Thoracic aorta (tissue), 2 donors: ENCODE results near the gene APOBEC2. TPM values are rescaled to one million over a fixed set of nuclear protein-coding genes. Genes with fewer than 3 reads are reported as not detected.
"Not testable (repeated sequence)": the region's sequence is repeated elsewhere in the genome, so short reads cannot be mapped to it uniquely, and the experiment has no call there.

Source experiments
- ATAC-seq: fragments of 150-250 bp; one replicate; pipeline ENCODE4 v1.8.0; 2017; ENCODE audit warnings: low read depth; ENCODE audit not compliant: insufficient number of reproducible peaks, low FRiP score
- DNase-seq: peaks from one replicate; pipeline ENCODE4 v3.0.0-alpha.2; 2020; ENCODE audit warnings: low spot score
- H3K27ac ChIP-seq, 2 donors: fragments of 200-600 bp; sonication (generic); 1 replicate in 1 of 2; 2 replicates in 1 of 2; pipeline ENCODE4 v1.5.1; 2016; ENCODE audit warnings: mild to moderate bottlenecking in 2 of 2, moderate library complexity in 2 of 2
- H3K27me3 ChIP-seq: fragments of 200-600 bp; sonication (generic); replicated peaks from 2 replicates; pipeline ENCODE4 v1.6.0; 2016; ENCODE audit warnings: mild to moderate bottlenecking; ENCODE audit not compliant: insufficient read depth
- H3K36me3 ChIP-seq: fragments of 200-600 bp; sonication (generic); one replicate; pipeline ENCODE4 v1.5.1; 2016
- H3K4me1 ChIP-seq, 2 donors: fragments of 200-600 bp; sonication (generic); 1 replicate in 1 of 2; 2 replicates in 1 of 2; pipeline versions ENCODE4 v1.5.1 to v1.6.0; 2016; ENCODE audit warnings: low read depth in 2 of 2, mild to moderate bottlenecking in 1 of 2; ENCODE audit not compliant: control insufficient read depth in 1 of 2
- H3K4me3 ChIP-seq: fragments of 200-600 bp; sonication (generic); 2 replicates; pipeline ENCODE4 v1.5.1; 2016; ENCODE audit warnings: mild to moderate bottlenecking
- H3K9me3 ChIP-seq: fragments of 200-600 bp; sonication (generic); 2 replicates; pipeline ENCODE4 v1.5.1; 2016
- CTCF ChIP-seq: fragments of 200-600 bp; sonication (generic); IDR thresholded peaks from one replicate; pipeline ENCODE4 v1.5.1; 2019; ENCODE audit warnings: antibody characterized with exemption
- total RNA-seq, 2 donors: library from RNA; depleted of rRNA; stranded (reverse); fragments of >200 nt; gene quantifications; one replicate each; pipeline versions ENCODE4 v1.1.0 to v1.2.3, GENCODE V29; 2016

Gene APOBEC2
- total RNA-seq, 2 donors from 2014 or later = not detected

GRCh38 chr6:41013466-41014153 lies 39.4 kb upstream of the APOBEC2 start:
- H3K9me3 ChIP-seq = no peaks in the 10 kb centered on the region
- DNase-seq (no peak), ATAC-seq (no peak)
- no peaks in the 10 kb centered on the region for H3K4me1 ChIP-seq
- no peaks in the 10 kb centered on the region for H3K36me3 ChIP-seq
- H3K27ac ChIP-seq = no peak overlapping the region
- H3K4me3 ChIP-seq = no peak overlapping the region
- H3K27me3 ChIP-seq = no peaks in the 10 kb centered on the region
- no peak for TF ChIP-seq CTCF

GRCh38 chr6:41014780-41015179 lies 38.2 kb upstream of the APOBEC2 start:
- H3K9me3 ChIP-seq = no peaks in the 10 kb centered on the region
- H3K4me1 ChIP-seq = no peaks in the 10 kb centered on the region
- no peak for DNase-seq
- ATAC-seq = no peak
- no peaks in the 10 kb centered on the region for H3K36me3 ChIP-seq
- no peak overlapping the region for H3K27ac ChIP-seq
- TF ChIP-seq CTCF = no peak
- H3K4me3 ChIP-seq = no peak overlapping the region
- no peaks in the 10 kb centered on the region for H3K27me3 ChIP-seq

- H3K4me1 ChIP-seq, H3K4me3 ChIP-seq, H3K27me3 ChIP-seq, H3K27ac ChIP-seq, H3K36me3 ChIP-seq, H3K9me3 ChIP-seq, DNase-seq, ATAC-seq: not testable (repeated sequence)
These were observed 37.1 kb upstream of the APOBEC2 start for GRCh38 chr6:41015860-41016259.

GRCh38 chr6:41017663-41018062 lies 35.3 kb upstream of the APOBEC2 start:
- DNase-seq = no peak
- Histone ChIP-seq H3K36me3 (no peaks in the 10 kb centered on the region), H3K27me3 (no peaks in the 10 kb centered on the region), H3K4me3 (no peak overlapping the region), H3K27ac (no peak overlapping the region), H3K9me3 (no peaks in the 10 kb centered on the region), H3K4me1 (no peaks in the 10 kb centered on the region)
- no peak for TF ChIP-seq CTCF
- no peak for ATAC-seq

- Histone ChIP-seq H3K27me3 (no peaks in the 10 kb centered on the region), H3K4me1 (no peaks in the 10 kb centered on the region), H3K36me3 (no peaks in the 10 kb centered on the region), H3K4me3 (no peak overlapping the region), H3K27ac (no peak overlapping the region), H3K9me3 (no peaks in the 10 kb centered on the region)
- ATAC-seq = no peak
- no peak for DNase-seq
- no peak for TF ChIP-seq CTCF
These were observed 31.2 kb upstream of the APOBEC2 start for GRCh38 chr6:41021832-41022231.

- Histone ChIP-seq H3K27ac (no peak overlapping the region), H3K9me3 (no peaks in the 10 kb centered on the region), H3K4me1 (peaks cover 0 to 2% of the 10 kb centered on the region in 2 donors), H3K36me3 (no peaks in the 10 kb centered on the region), H3K4me3 (no peak overlapping the region), H3K27me3 (no peaks in the 10 kb centered on the region)
- ATAC-seq (no peak), DNase-seq (no peak)
- no peak for TF ChIP-seq CTCF
These were observed 30.7 kb upstream of the APOBEC2 start for GRCh38 chr6:41022294-41022693.
